NCI-H1417 (cell line): ENCODE data around the gene IKZF5.

Experiments used
- DNase-seq, 3 experiments: peaks; one replicate each; lab custom pipeline; 2025; lab: John Stamatoyannopoulos, UW

IKZF5 gene

GRCh38 chr10:122980209-122981065 is 28.2 kb downstream of the IKZF5 start, which contains the start of gene PSTK:
TSS of gene PSTK (plus strand) at chr10:122980401. CDS start at chr10:122980480, 79 bp downstream.
- DNase-seq, result peak; percentile 79 to 93 (median 90)

- peak in 2 of 3 experiments; percentile 12 to 71 for DNase-seq
These were observed 34.0 kb downstream of the IKZF5 start for GRCh38 chr10:122974543-122975064.

GRCh38 chr10:122974023-122974422 is 34.6 kb downstream of the IKZF5 start:
- DNase-seq, result no peak

- DNase-seq, result no peak
These were observed 39.9 kb downstream of the IKZF5 start for GRCh38 chr10:122968698-122969097.

GRCh38 chr10:122966879-122967278 is 41.7 kb downstream of the IKZF5 start:
- no peak for DNase-seq

GRCh38 chr10:122962405-122962804 is 46.2 kb downstream of the IKZF5 start:
- no peak for DNase-seq

- no peak for DNase-seq
These were observed 51.1 kb downstream of the IKZF5 start for GRCh38 chr10:122957474-122957873.

GRCh38 chr10:122955892-122956291 is 52.7 kb downstream of the IKZF5 start:
- no peak for DNase-seq

- no peak for DNase-seq
These were observed 53.9 kb downstream of the IKZF5 start for GRCh38 chr10:122954731-122955050.

- peak; percentile 91 to 98 (median 93) for DNase-seq
These were observed 54.5 kb downstream of the IKZF5 start, which contains the start of gene C10orf88 for GRCh38 chr10:122953902-122954730. TSS of gene C10orf88 (minus strand) at chr10:122954227. CDS start at chr10:122954178, 49 bp downstream.

GRCh38 chr10:122949296-122949695 is 59.3 kb downstream of the IKZF5 start:
- no peak for DNase-seq
